HEK293 (cell line): Measurements from ENCODE around the gene AP2M1.

Experiments used
- CTCF ChIP-seq: fragments of 450-650 bp; formaldehyde crosslinking; IDR thresholded peaks from 2 replicates; pipeline ENCODE4 v1.5.1; 2016; ENCODE audit warnings: missing biosample characterization, missing genetic modification characterization
- FEZF1 ChIP-seq: fragments of 450-650 bp; formaldehyde crosslinking; IDR thresholded peaks from 2 replicates; pipeline ENCODE4 v1.5.1; 2016; ENCODE audit warnings: missing biosample characterization, missing genetic modification characterization
- GLIS2 ChIP-seq: fragments of 450-650 bp; formaldehyde crosslinking; IDR thresholded peaks from 2 replicates; pipeline ENCODE4 v1.5.1; 2016; ENCODE audit warnings: missing biosample characterization, missing genetic modification characterization
- INSM2 ChIP-seq: fragments of 450-650 bp; formaldehyde crosslinking; IDR thresholded peaks from 2 replicates; pipeline ENCODE4 v1.5.1; 2016; ENCODE audit warnings: missing biosample characterization, missing genetic modification characterization
- KLF1 ChIP-seq: fragments of 450-650 bp; formaldehyde crosslinking; IDR thresholded peaks from 2 replicates; pipeline ENCODE4 v1.5.1; 2016; ENCODE audit warnings: missing biosample characterization, missing genetic modification characterization
- KLF16 ChIP-seq: fragments of 450-650 bp; formaldehyde crosslinking; IDR thresholded peaks from 2 replicates; pipeline ENCODE4 v1.5.1; 2017; ENCODE audit warnings: missing biosample characterization, missing genetic modification characterization
- KLF17 ChIP-seq: fragments of 450-650 bp; formaldehyde crosslinking; IDR thresholded peaks from 2 replicates; pipeline ENCODE4 v1.5.1; 2016; ENCODE audit warnings: missing biosample characterization, missing genetic modification characterization
- PRDM1 ChIP-seq: fragments of 450-650 bp; formaldehyde crosslinking; IDR thresholded peaks from 2 replicates; pipeline ENCODE4; 2016; ENCODE audit warnings: missing biosample characterization, missing genetic modification characterization
- PRDM2 ChIP-seq: fragments of 450-650 bp; formaldehyde crosslinking; IDR thresholded peaks from 2 replicates; pipeline ENCODE4 v1.5.1; 2016; ENCODE audit warnings: missing biosample characterization, missing genetic modification characterization, borderline replicate concordance
- PRDM4 ChIP-seq: fragments of 450-650 bp; formaldehyde crosslinking; IDR thresholded peaks from 2 replicates; pipeline ENCODE4 v1.5.1; 2017; ENCODE audit warnings: missing biosample characterization, missing genetic modification characterization
- SP7 ChIP-seq: fragments of 450-650 bp; formaldehyde crosslinking; IDR thresholded peaks from 2 replicates; pipeline ENCODE4 v1.5.1; 2016; ENCODE audit warnings: missing biosample characterization, missing genetic modification characterization
- TCF7L2 ChIP-seq: IDR thresholded peaks from 2 replicates; pipeline ENCODE4 v1.6.1; 2011; ENCODE audit warnings: low read depth, mild to moderate bottlenecking, inconsistent platforms, low read length, moderate library complexity, borderline replicate concordance
- ZBTB17 ChIP-seq: fragments of 450-650 bp; formaldehyde crosslinking; IDR thresholded peaks from 2 replicates; pipeline ENCODE4 v1.5.1; 2016; ENCODE audit warnings: missing biosample characterization, missing genetic modification characterization
- ZNF449 ChIP-seq: fragments of 450-650 bp; formaldehyde crosslinking; IDR thresholded peaks from 2 replicates; pipeline ENCODE4 v1.5.1; 2017; ENCODE audit warnings: missing biosample characterization, mild to moderate bottlenecking, missing genetic modification characterization, moderate library complexity
- ZNF514 ChIP-seq: fragments of 450-650 bp; formaldehyde crosslinking; IDR thresholded peaks from 2 replicates; pipeline ENCODE4 v1.5.1; 2016; ENCODE audit warnings: missing biosample characterization, missing genetic modification characterization
- ZNF558 ChIP-seq: fragments of 450-650 bp; formaldehyde crosslinking; IDR thresholded peaks from 2 replicates; pipeline ENCODE4 v1.5.1; 2016; ENCODE audit warnings: missing biosample characterization, missing genetic modification characterization
- ZNF561 ChIP-seq: fragments of 450-650 bp; IDR thresholded peaks from 2 replicates; pipeline ENCODE4 v1.5.1; 2018; ENCODE audit warnings: missing biosample characterization, missing genetic modification characterization, borderline replicate concordance
- ZNF596 ChIP-seq: fragments of 450-650 bp; IDR thresholded peaks from 2 replicates; pipeline ENCODE4 v1.5.0; 2018; ENCODE audit warnings: missing biosample characterization, mild to moderate bottlenecking, missing genetic modification characterization, moderate library complexity
- ZNF626 ChIP-seq: fragments of 450-650 bp; sonication (Bioruptor Pico); formaldehyde crosslinking; IDR thresholded peaks from 2 replicates; pipeline ENCODE4 v1.5.1; 2018; ENCODE audit warnings: missing biosample characterization, missing genetic modification characterization, inconsistent platforms
- ZNF629 ChIP-seq: fragments of 450-650 bp; formaldehyde crosslinking; IDR thresholded peaks from 2 replicates; pipeline ENCODE4 v1.5.1; 2017; ENCODE audit warnings: missing biosample characterization, missing genetic modification characterization
- ZNF639 ChIP-seq: fragments of 450-650 bp; formaldehyde crosslinking; IDR thresholded peaks from 2 replicates; pipeline ENCODE4 v1.5.1; 2016; ENCODE audit warnings: missing biosample characterization, missing genetic modification characterization
- ZSCAN30 ChIP-seq: fragments of 450-650 bp; IDR thresholded peaks from 2 replicates; pipeline ENCODE4 v1.5.1; 2018; ENCODE audit warnings: missing biosample characterization, mild to moderate bottlenecking, missing genetic modification characterization, moderate library complexity

Gene AP2M1

GRCh38 chr3:184133840-184134745 is 40.6 kb upstream of the AP2M1 start (continued):
- TF ChIP-seq PRDM2 = no peak
- TF ChIP-seq INSM2 (tag by site-specific recombination) = no peak
- TF ChIP-seq ZNF449 (tag by site-specific recombination) = no peak
- TF ChIP-seq KLF1 = no peak; the same call in 1 of the 2 replicates
- peak; percentile 87 for TF ChIP-seq PRDM1
- no peak for TF ChIP-seq KLF17
- TF ChIP-seq GLIS2 = 0 out of 2 replicates have a peak, but pooled peaks have one; percentile 8
- TF ChIP-seq TCF7L2 = no peak
- TF ChIP-seq ZNF639 (tag by site-specific recombination) = 0 out of 2 replicates have a peak, but pooled peaks have one; percentile 10
- TF ChIP-seq FEZF1 (tag by site-specific recombination) = peak; percentile 49; the same call in 1 of the 2 replicates
- TF ChIP-seq ZNF626 (tag by site-specific recombination) = no peak
- TF ChIP-seq SP7 (tag by site-specific recombination) = peak; percentile 43
- peak; percentile 92; the same call in 1 of the 2 replicates for TF ChIP-seq ZNF561 (tag by site-specific recombination)
- 0 out of 2 replicates have a peak, but pooled peaks have one; percentile 37 for TF ChIP-seq ZNF629 (tag by site-specific recombination)
- TF ChIP-seq ZNF596 = no peak
- no peak; the same call in 1 of the 2 replicates for TF ChIP-seq CTCF
- TF ChIP-seq KLF16 = 0 out of 2 replicates have a peak, but pooled peaks have one; percentile 26
- TF ChIP-seq ZSCAN30 (tag by site-specific recombination) = 0 out of 2 replicates have a peak, but pooled peaks have one; percentile 5
- peak; percentile 81 for TF ChIP-seq ZBTB17 (tag by site-specific recombination)
- no peak for TF ChIP-seq ZNF558 (tag by site-specific recombination)
- TF ChIP-seq ZNF514 (tag by site-specific recombination) = no peak
- TF ChIP-seq PRDM4 (tag by site-specific recombination) = no peak
